HepG2 (cell line): Measurements from ENCODE around the gene BEST2. TPM values are rescaled to one million over a fixed set of nuclear protein-coding genes. Genes with fewer than 3 reads are reported as not detected.

Experiments
- ARNT2 ChIP-seq: sonication (generic); formaldehyde crosslinking; IDR thresholded peaks from 2 replicates; pipeline ENCODE4 v1.8.0; 2022; ENCODE audit warnings: mild to moderate bottlenecking, low read depth, missing genetic modification reagents, moderate library complexity
- JARID2 ChIP-seq: sonication (generic); formaldehyde crosslinking; IDR thresholded peaks from 2 replicates; pipeline ENCODE4 v1.8.1; 2023; ENCODE audit warnings: missing genetic modification reagents, inconsistent platforms; ENCODE audit not compliant: insufficient replicate concordance
- MAFG ChIP-seq: sonication (generic); formaldehyde crosslinking; IDR thresholded peaks from 2 replicates; pipeline ENCODE4 v1.5.1; 2020; ENCODE audit warnings: mild to moderate bottlenecking, missing genetic modification reagents
- MAZ ChIP-seq, 2 experiments: sonication (generic) in 1 of 2; formaldehyde crosslinking in 1 of 2; IDR thresholded peaks; 2 replicates each; pipeline versions ENCODE4 v1.5.0 to v1.6.1; 2012 to 2020; ENCODE audit warnings: low read depth in 2 of 2, mild to moderate bottlenecking in 2 of 2, borderline replicate concordance in 1 of 2, improper control_type of control experiment in 1 of 2, low read length in 1 of 2, missing genetic modification reagents in 1 of 2, moderate library complexity in 1 of 2
- MED13 ChIP-seq: sonication (generic); formaldehyde crosslinking; IDR thresholded peaks from 2 replicates; pipeline ENCODE4 v1.5.0; 2020; ENCODE audit warnings: missing genetic modification reagents
- MXD4 ChIP-seq: IDR thresholded peaks from 2 replicates; pipeline ENCODE4 v1.6.1; 2016; ENCODE audit warnings: mild to moderate bottlenecking, missing biosample characterization, missing genetic modification reagents
- POLR2A ChIP-seq, 2 experiments: IDR thresholded peaks; 2 replicates each; pipeline ENCODE4 v1.6.1; 2011; ENCODE audit warnings: low read depth in 2 of 2, low read length in 2 of 2, mild to moderate bottlenecking in 1 of 2, moderate library complexity in 1 of 2; ENCODE audit not compliant: insufficient read depth in 1 of 2
- U2AF1 ChIP-seq: fragments of 200-400 bp; formaldehyde crosslinking; optimal IDR thresholded peaks from 2 replicates; pipeline ENCODE3; 2017; ENCODE audit warnings: mild to moderate bottlenecking, low read depth, low read length
- YEATS4 ChIP-seq: sonication (generic); formaldehyde crosslinking; IDR thresholded peaks from 2 replicates; pipeline ENCODE4 v1.4.0; 2020; ENCODE audit warnings: missing genetic modification reagents, borderline replicate concordance
- ZBTB7B ChIP-seq: sonication (generic); formaldehyde crosslinking; IDR thresholded peaks from 2 replicates; pipeline ENCODE4 v1.4.0; 2020; ENCODE audit warnings: missing genetic modification reagents
- ZNF501 ChIP-seq: sonication (generic); formaldehyde crosslinking; IDR thresholded peaks from 2 replicates; pipeline ENCODE4 v1.5.1; 2020; ENCODE audit warnings: mild to moderate bottlenecking, moderate library complexity, missing genetic modification reagents
- ZNF557 ChIP-seq: sonication (generic); formaldehyde crosslinking; IDR thresholded peaks from 2 replicates; pipeline ENCODE4 v1.4.0; 2020; ENCODE audit warnings: missing genetic modification reagents
- ZNF619 ChIP-seq: sonication (generic); formaldehyde crosslinking; IDR thresholded peaks from 2 replicates; pipeline ENCODE4 v1.4.0; 2020; ENCODE audit warnings: mild to moderate bottlenecking, missing genetic modification reagents
- ZNF75D ChIP-seq: sonication (generic); formaldehyde crosslinking; IDR thresholded peaks from 2 replicates; pipeline ENCODE4 v1.8.1; 2023; ENCODE audit warnings: missing genetic modification reagents, mild to moderate bottlenecking, borderline replicate concordance
- ZSCAN21 ChIP-seq: sonication (generic); formaldehyde crosslinking; IDR thresholded peaks from 2 replicates; pipeline ENCODE4 v1.8.0; 2022; ENCODE audit warnings: mild to moderate bottlenecking, missing genetic modification reagents, moderate library complexity, borderline replicate concordance
- polyA plus RNA-seq, 8 experiments: library from polyadenylated mRNA; depleted of rRNA in 3 of 8; stranded (reverse) in 7 of 8; unstranded in 1 of 8; fragments of >200 nt; fragmentation: Illumina TruSeq in 4 of 8; extraction: Trizol in 4 of 8; gene quantifications; 2 replicates each; pipeline versions ENCODE4 v1.2.1 to v1.2.3, GENCODE V29; 2011 to 2016; ENCODE audit warnings: low read depth in 4 of 8, missing spikeins in 1 of 8, mixed read lengths in 1 of 8; ENCODE audit not compliant: insufficient read depth in 1 of 8
- total RNA-seq, 5 experiments: library from RNA; depleted of rRNA; stranded (reverse); fragments of >200 nt; fragmentation: Illumina TruSeq; extraction: Trizol; gene quantifications; 2 replicates each; pipeline ENCODE4 v1.2.3, GENCODE V29; 2016; ENCODE audit warnings: low read depth in 1 of 5
- TF ChIP-seq, protein P1 (sequence below): sonication (generic); formaldehyde crosslinking; IDR thresholded peaks from 2 replicates; pipeline ENCODE4 v1.5.1; 2020; ENCODE audit warnings: mild to moderate bottlenecking, missing genetic modification reagents, borderline replicate concordance
- TF ChIP-seq, protein P2 (sequence below): sonication (generic); formaldehyde crosslinking; IDR thresholded peaks from 2 replicates; pipeline ENCODE4 v1.5.0; 2020; ENCODE audit warnings: mild to moderate bottlenecking, missing genetic modification reagents
- TF ChIP-seq, protein P3 (sequence below): sonication (generic); formaldehyde crosslinking; IDR thresholded peaks from 2 replicates; pipeline ENCODE4 v1.8.0; 2022; ENCODE audit warnings: low read depth, missing genetic modification reagents
- TF ChIP-seq, protein P4 (sequence below): sonication (generic); formaldehyde crosslinking; IDR thresholded peaks from 2 replicates; pipeline ENCODE4 v1.8.1; 2023; ENCODE audit warnings: mild to moderate bottlenecking, missing genetic modification reagents, borderline replicate concordance

Gene BEST2
- total and polyA plus RNA-seq, 2 of the 13 experiments (the other 11 are each of a cell fraction or from before 2014, with no cell fraction given): not detected

DNA sequence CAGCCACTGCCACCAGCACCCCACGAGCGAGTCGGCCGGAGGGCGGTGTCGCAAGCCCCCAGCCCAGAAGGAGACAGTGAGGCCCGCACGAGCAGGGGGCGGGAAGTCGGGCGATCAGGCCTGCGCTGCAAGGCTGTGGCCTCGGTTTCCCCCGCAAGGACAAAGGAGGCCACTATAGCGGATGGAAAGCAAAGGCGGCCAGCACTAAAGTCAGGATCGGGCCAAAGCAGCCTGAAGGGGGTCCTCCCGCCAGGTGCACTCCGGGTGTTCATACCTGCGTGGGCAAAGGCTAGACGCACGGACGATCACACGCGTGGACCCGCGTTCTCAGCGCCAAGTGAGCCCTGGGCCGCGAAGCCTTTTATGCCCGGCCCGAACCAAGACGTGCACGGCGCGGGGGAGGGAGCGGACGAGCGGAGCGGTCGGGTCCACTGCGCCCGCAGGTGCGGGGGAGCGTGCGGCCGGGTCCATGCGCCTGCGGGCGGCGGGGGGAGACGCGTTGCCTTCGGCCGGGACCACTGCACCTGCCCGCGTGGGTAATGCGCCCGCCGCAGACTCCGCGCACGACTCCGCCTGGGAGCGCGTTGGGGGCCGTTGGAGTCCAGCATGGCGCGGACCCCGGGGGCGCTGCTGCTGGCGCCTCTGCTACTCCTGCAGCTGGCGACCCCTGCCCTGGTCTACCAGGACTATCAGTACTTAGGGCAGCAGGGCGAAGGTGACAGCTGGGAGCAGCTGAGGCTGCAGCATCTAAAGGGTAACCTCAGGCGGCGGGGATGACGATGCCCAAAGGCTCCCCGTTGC, 50.1 kb downstream of the BEST2 start, which contains the start of the genes PRDX2 and THSD8 (continued):
- TF ChIP-seq ZBTB7B (CRISPR knock-in tag): no peak
- peak; percentile 33; the same call in 1 of the 2 replicates for TF ChIP-seq ZNF619 (CRISPR knock-in tag)
- 0 out of 2 replicates have a peak, but pooled peaks have one; percentile 54 for TF ChIP-seq MAFG (CRISPR knock-in tag)
- peak; percentile 53; the same call in 1 of the 2 replicates for TF ChIP-seq MED13 (CRISPR knock-in tag)
- peak; percentile 96 for TF ChIP-seq ZNF501 (CRISPR knock-in tag)
- TF ChIP-seq MAZ (IDR thresholded peaks at IDR 0.05; ENCODE audit: borderline replicate concordance, low read depth, low read length): peak; percentile 44; the same call in 1 of the 2 replicates
- TF ChIP-seq MAZ (CRISPR knock-in tag; IDR thresholded peaks at IDR 0.05; ENCODE audit: low read depth): peak; percentile 73
- TF ChIP-seq, protein P1, sequence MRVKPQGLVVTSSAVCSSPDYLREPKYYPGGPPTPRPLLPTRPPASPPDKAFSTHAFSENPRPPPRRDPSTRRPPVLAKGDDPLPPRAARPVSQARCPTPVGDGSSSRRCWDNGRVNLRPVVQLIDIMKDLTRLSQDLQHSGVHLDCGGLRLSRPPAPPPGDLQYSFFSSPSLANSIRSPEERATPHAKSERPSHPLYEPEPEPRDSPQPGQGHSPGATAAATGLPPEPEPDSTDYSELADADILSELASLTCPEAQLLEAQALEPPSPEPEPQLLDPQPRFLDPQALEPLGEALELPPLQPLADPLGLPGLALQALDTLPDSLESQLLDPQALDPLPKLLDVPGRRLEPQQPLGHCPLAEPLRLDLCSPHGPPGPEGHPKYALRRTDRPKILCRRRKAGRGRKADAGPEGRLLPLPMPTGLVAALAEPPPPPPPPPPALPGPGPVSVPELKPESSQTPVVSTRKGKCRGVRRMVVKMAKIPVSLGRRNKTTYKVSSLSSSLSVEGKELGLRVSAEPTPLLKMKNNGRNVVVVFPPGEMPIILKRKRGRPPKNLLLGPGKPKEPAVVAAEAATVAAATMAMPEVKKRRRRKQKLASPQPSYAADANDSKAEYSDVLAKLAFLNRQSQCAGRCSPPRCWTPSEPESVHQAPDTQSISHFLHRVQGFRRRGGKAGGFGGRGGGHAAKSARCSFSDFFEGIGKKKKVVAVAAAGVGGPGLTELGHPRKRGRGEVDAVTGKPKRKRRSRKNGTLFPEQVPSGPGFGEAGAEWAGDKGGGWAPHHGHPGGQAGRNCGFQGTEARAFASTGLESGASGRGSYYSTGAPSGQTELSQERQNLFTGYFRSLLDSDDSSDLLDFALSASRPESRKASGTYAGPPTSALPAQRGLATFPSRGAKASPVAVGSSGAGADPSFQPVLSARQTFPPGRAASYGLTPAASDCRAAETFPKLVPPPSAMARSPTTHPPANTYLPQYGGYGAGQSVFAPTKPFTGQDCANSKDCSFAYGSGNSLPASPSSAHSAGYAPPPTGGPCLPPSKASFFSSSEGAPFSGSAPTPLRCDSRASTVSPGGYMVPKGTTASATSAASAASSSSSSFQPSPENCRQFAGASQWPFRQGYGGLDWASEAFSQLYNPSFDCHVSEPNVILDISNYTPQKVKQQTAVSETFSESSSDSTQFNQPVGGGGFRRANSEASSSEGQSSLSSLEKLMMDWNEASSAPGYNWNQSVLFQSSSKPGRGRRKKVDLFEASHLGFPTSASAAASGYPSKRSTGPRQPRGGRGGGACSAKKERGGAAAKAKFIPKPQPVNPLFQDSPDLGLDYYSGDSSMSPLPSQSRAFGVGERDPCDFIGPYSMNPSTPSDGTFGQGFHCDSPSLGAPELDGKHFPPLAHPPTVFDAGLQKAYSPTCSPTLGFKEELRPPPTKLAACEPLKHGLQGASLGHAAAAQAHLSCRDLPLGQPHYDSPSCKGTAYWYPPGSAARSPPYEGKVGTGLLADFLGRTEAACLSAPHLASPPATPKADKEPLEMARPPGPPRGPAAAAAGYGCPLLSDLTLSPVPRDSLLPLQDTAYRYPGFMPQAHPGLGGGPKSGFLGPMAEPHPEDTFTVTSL (CRISPR knock-in tag): peak; percentile 73; the same call in 1 of the 2 replicates
- TF ChIP-seq POLR2A (IDR thresholded peaks at IDR 0.05; ENCODE audit: insufficient read depth in 1 of 2, low read depth in 2 of 2, low read length in 2 of 2): peak; percentile 98 to 100
- TF ChIP-seq MXD4 (CRISPR knock-in tag): peak; percentile 77; the same call in 1 of the 2 replicates
- peak; percentile 62 for TF ChIP-seq ZSCAN21
- TF ChIP-seq ARNT2 (CRISPR knock-in tag): peak; percentile 72; the same call in 1 of the 2 replicates
- TF ChIP-seq, protein P2, sequence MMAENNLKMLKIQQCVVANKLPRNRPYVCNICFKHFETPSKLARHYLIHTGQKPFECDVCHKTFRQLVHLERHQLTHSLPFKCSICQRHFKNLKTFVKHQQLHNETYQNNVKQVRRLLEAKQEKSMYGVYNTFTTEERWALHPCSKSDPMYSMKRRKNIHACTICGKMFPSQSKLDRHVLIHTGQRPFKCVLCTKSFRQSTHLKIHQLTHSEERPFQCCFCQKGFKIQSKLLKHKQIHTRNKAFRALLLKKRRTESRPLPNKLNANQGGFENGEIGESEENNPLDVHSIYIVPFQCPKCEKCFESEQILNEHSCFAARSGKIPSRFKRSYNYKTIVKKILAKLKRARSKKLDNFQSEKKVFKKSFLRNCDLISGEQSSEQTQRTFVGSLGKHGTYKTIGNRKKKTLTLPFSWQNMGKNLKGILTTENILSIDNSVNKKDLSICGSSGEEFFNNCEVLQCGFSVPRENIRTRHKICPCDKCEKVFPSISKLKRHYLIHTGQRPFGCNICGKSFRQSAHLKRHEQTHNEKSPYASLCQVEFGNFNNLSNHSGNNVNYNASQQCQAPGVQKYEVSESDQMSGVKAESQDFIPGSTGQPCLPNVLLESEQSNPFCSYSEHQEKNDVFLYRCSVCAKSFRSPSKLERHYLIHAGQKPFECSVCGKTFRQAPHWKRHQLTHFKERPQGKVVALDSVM (CRISPR knock-in tag): peak; percentile 77
- TF ChIP-seq, protein P3, sequence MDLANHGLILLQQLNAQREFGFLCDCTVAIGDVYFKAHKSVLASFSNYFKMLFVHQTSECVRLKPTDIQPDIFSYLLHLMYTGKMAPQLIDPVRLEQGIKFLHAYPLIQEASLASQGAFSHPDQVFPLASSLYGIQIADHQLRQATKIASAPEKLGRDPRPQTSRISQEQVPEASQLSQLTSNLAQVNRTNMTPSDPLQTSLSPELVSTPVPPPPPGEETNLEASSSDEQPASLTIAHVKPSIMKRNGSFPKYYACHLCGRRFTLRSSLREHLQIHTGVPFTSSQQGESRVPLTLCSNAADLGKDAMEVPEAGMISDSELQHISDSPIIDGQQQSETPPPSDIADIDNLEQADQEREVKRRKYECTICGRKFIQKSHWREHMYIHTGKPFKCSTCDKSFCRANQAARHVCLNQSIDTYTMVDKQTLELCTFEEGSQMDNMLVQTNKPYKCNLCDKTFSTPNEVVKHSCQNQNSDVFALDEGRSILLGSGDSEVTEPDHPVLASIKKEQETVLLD (CRISPR knock-in tag): peak; percentile 35; the same call in 1 of the 2 replicates
- peak; percentile 76 for TF ChIP-seq YEATS4 (CRISPR knock-in tag)
- TF ChIP-seq ZNF557 (CRISPR knock-in tag): 0 out of 2 replicates have a peak, but pooled peaks have one; percentile 42
- TF ChIP-seq JARID2: peak; percentile 52
- TF ChIP-seq ZNF75D: 0 out of 2 replicates have a peak, but pooled peaks have one; percentile 89
- no peak for TF ChIP-seq U2AF1
- TF ChIP-seq, protein P4, sequence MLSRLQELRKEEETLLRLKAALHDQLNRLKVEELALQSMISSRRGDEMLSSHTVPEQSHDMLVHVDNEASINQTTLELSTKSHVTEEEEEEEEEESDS: no peak
